Endothelial cell of umbilical vein (primary cell): ENCODE data around the gene BRSK2. TPM values are rescaled to one million over a fixed set of nuclear protein-coding genes. Genes with fewer than 3 reads are reported as not detected.

Source experiments
- BruUV-seq: library from RNA; stranded (reverse); fragments of 400-500 nt; replicated peaks from 2 replicates; lab custom pipeline; 2021; lab: Mats Ljungman, UMichigan
- CTCF ChIA-PET: fragments of 300-600, 350-600 bp; sonication (Branson Sonifier 250); formaldehyde crosslinking; loops from one replicate; lab custom pipeline; 2021; ENCODE audit warnings: antibody characterized with exemption, inconsistent platforms; lab: Charles Lee
- POLR2A ChIA-PET: fragments of 300-600, 350-600 bp; sonication (Branson Sonifier 250); formaldehyde crosslinking; loops from one replicate; lab custom pipeline; 2021; ENCODE audit warnings: antibody characterized with exemption, inconsistent platforms; lab: Charles Lee
- DNase-seq: peaks from one replicate; pipeline ENCODE4 v3.0.0-alpha.2; 2011; ENCODE audit warnings: low read depth, low spot score
- FAIRE-seq: peaks from 2 replicates; lab custom pipeline; 2011; peaks lifted over from hg19 to GRCh38; lab: Jason Lieb, UNC
- H2AFZ ChIP-seq: 2 replicates; pipeline ENCODE4 v1.6.0; 2012; ENCODE audit warnings: low read depth, low read length, control low read depth, inconsistent platforms
- H3K27ac ChIP-seq: 2 replicates; pipeline ENCODE4 v1.5.1; 2011; ENCODE audit warnings: low read depth, mild to moderate bottlenecking, control low read depth, low read length, moderate library complexity; ENCODE audit not compliant: insufficient read depth
- H3K27me3 ChIP-seq, 2 experiments: 2 replicates each; pipeline versions ENCODE4 v1.6.0 to v1.6.1; 2011; ENCODE audit warnings: low read length in 2 of 2, mixed read lengths in 1 of 2; ENCODE audit not compliant: control insufficient read depth in 2 of 2, insufficient read depth in 2 of 2
- H3K36me3 ChIP-seq, 2 experiments: 2 replicates in 1 of 2; 3 replicates in 1 of 2; pipeline ENCODE4 v1.5.1; 2011; ENCODE audit warnings: low read length in 2 of 2, mild to moderate bottlenecking in 1 of 2, moderate library complexity in 1 of 2; ENCODE audit not compliant: control insufficient read depth in 2 of 2, insufficient read depth in 2 of 2; ENCODE audit errors: extremely low read depth in 1 of 2
- H3K4me1 ChIP-seq: 3 replicates; pipeline ENCODE4 v1.5.1; 2011; ENCODE audit warnings: mild to moderate bottlenecking, low read length; ENCODE audit not compliant: control insufficient read depth, insufficient read depth; ENCODE audit errors: extremely low read depth
- H3K4me2 ChIP-seq: 2 replicates; pipeline ENCODE4 v1.6.1; 2011; ENCODE audit warnings: low read length, control low read depth, mixed read lengths; ENCODE audit not compliant: insufficient read depth
- H3K4me3 ChIP-seq, 3 experiments: fragments of 200-600 bp in 1 of 3; sonication (generic), shearing (Covaris generic) in 1 of 3; replicated peaks in 1 of 3; 2 replicates each; pipeline ENCODE4 v1.5.1; 2011 to 2016; ENCODE audit warnings: control low read depth in 3 of 3, low read length in 3 of 3, mild to moderate bottlenecking in 2 of 3, inconsistent platforms in 1 of 3, low read depth in 1 of 3, moderate library complexity in 1 of 3; ENCODE audit not compliant: insufficient read depth in 1 of 3
- H3K79me2 ChIP-seq: 2 replicates; pipeline ENCODE4 v1.6.0; 2012; ENCODE audit warnings: low read length, inconsistent platforms; ENCODE audit not compliant: control insufficient read depth, insufficient read depth
- H3K9ac ChIP-seq: replicated peaks from 2 replicates; pipeline ENCODE3; 2011; ENCODE audit warnings: low read length, control low read depth; ENCODE audit not compliant: insufficient read depth; ENCODE audit errors: extremely low read depth
- H3K9me1 ChIP-seq: replicated peaks from 3 replicates; pipeline ENCODE4 v1.6.0; 2011; ENCODE audit warnings: mild to moderate bottlenecking, low read length; ENCODE audit not compliant: control insufficient read depth, insufficient read depth; ENCODE audit errors: extremely low read depth
- H3K9me3 ChIP-seq: replicated peaks from 2 replicates; pipeline ENCODE4 v1.5.1; 2012; ENCODE audit warnings: low read length, inconsistent platforms; ENCODE audit not compliant: control insufficient read depth, insufficient read depth
- H4K20me1 ChIP-seq: replicated peaks from 2 replicates; pipeline ENCODE3; 2011; ENCODE audit warnings: mild to moderate bottlenecking, low read length; ENCODE audit not compliant: control insufficient read depth, insufficient read depth; ENCODE audit errors: extremely low read depth
- EZH2 ChIP-seq: IDR thresholded peaks from 2 replicates; pipeline ENCODE4 v1.6.1; 2012; ENCODE audit warnings: borderline replicate concordance, low read depth, mild to moderate bottlenecking, moderate library complexity, low read length, inconsistent platforms; ENCODE audit not compliant: severe bottlenecking
- FOS ChIP-seq: IDR thresholded peaks from 2 replicates; pipeline ENCODE4 v1.6.1; 2011; ENCODE audit warnings: mild to moderate bottlenecking, low read length, moderate library complexity, borderline replicate concordance; ENCODE audit not compliant: insufficient read depth
- MAX ChIP-seq: IDR thresholded peaks from 2 replicates; pipeline ENCODE4 v1.6.1; 2011; ENCODE audit not compliant: insufficient read depth, insufficient read length
- dilution Hi-C: fragments of 300-500 bp; cut with MboI; formaldehyde crosslinking; loops from one replicate; pipeline ENCODE4 v1.15.0; 2019; ENCODE audit warnings: low sequenced_read_pairs; ENCODE audit not compliant: extremely low pct_ligation_motif_present
- intact Hi-C: fragments of 100-400 bp; cut with micrococcal nuclease; formaldehyde crosslinking; loops from one replicate; pipeline ENCODE4 v1.10.0; 2022
- polyA plus RNA-seq, 4 experiments: library from polyadenylated mRNA; depleted of rRNA in 3 of 4; stranded (reverse) in 3 of 4; unstranded in 1 of 4; fragments of >200 nt; gene quantifications; 2 replicates each; pipeline versions ENCODE4 v1.2.1 to v1.2.3, GENCODE V29; 2011 to 2012; ENCODE audit warnings: missing spikeins in 1 of 4
- total RNA-seq: library from RNA; stranded (reverse); gene quantifications from 2 replicates; pipeline ENCODE4 v1.2.3, GENCODE V29; 2021

BRSK2 gene
- total and polyA plus RNA-seq, 2 donors (not counting 3 experiments of a cell fraction or from before 2014, with no cell fraction given), result 0.08 to 0.20 TPM

GRCh38 chr11:1496091-1496760 lies 106.5 kb downstream of the BRSK2 start:
- Histone ChIP-seq H3K79me2 (peaks cover 33% of the 10 kb centered on the region), H3K9me3 (no peaks in the 10 kb centered on the region), H4K20me1 (peaks cover 19% of the 10 kb centered on the region), H3K4me1 (peaks cover 10% of the 10 kb centered on the region), H2AFZ (no peak overlapping the region), H3K36me3 (no peaks in the 10 kb centered on the region), H3K27ac (no peak overlapping the region), H3K4me2 (no peak overlapping the region), H3K9me1 (no peaks in the 10 kb centered on the region), H3K9ac (no peak overlapping the region), H3K27me3 (no peaks in the 10 kb centered on the region), H3K4me3 (no peak overlapping the region)
- no TSS peak for BruUV-seq
- no peak for TF ChIP-seq FOS
- DNase-seq (no peak), FAIRE-seq (no peak)
- dilution Hi-C loops, result no loop called here
- ChIA-PET POLR2A (no interaction called here), CTCF (interaction anchor here (1.2 kb wide), 1 partner anchor 9 kb away, joined by 3 read pairs; no protein-coding TSS in a partner anchor)
- intact Hi-C loops, result no loop called here

GRCh38 chr11:1496761-1497095 lies 107.0 kb downstream of the BRSK2 start:
- FAIRE-seq (no peak), DNase-seq (no peak)
- no peak overlapping the region for H2AFZ ChIP-seq
- H3K4me2 ChIP-seq, result no peak overlapping the region
- intact Hi-C loops (no loop called here), dilution Hi-C loops (no loop called here)
- peaks cover 10% of the 10 kb centered on the region for H3K4me1 ChIP-seq
- no peaks in the 10 kb centered on the region for H3K27me3 ChIP-seq
- no peaks in the 10 kb centered on the region for H3K36me3 ChIP-seq
- CTCF ChIA-PET, result interaction anchor here (1.2 kb wide), 1 partner anchor 9 kb away, joined by 3 read pairs; no protein-coding TSS in a partner anchor
- no peak overlapping the region for H3K9ac ChIP-seq
- peaks cover 17% of the 10 kb centered on the region for H4K20me1 ChIP-seq
- no peak for TF ChIP-seq EZH2
- TF ChIP-seq MAX, result no peak
- H3K79me2 ChIP-seq, result peaks cover 30% of the 10 kb centered on the region
- POLR2A ChIA-PET, result no interaction called here
- no peak overlapping the region for H3K27ac ChIP-seq
- H3K9me3 ChIP-seq, result no peaks in the 10 kb centered on the region
- BruUV-seq, result no TSS peak
- no peaks in the 10 kb centered on the region for H3K9me1 ChIP-seq
- no peak overlapping the region for H3K4me3 ChIP-seq
